ENCODE data around the gene MAN2A1.

GRCh38 chr5:109701792-109702191 is 12.1 kb downstream of the MAN2A1 start:
- TF ChIP-seq CTCF (conservative IDR thresholded peaks at IDR 0.05; ENCODE audit: low read depth, low read length) (no peak), EZH2 (IDR thresholded peaks at IDR 0.05; ENCODE audit: borderline replicate concordance, low read depth, low read length, poor library complexity, severe bottlenecking) (no peak)
